ENCODE results near the gene MFGE8.

MFGE8 gene

DNA sequence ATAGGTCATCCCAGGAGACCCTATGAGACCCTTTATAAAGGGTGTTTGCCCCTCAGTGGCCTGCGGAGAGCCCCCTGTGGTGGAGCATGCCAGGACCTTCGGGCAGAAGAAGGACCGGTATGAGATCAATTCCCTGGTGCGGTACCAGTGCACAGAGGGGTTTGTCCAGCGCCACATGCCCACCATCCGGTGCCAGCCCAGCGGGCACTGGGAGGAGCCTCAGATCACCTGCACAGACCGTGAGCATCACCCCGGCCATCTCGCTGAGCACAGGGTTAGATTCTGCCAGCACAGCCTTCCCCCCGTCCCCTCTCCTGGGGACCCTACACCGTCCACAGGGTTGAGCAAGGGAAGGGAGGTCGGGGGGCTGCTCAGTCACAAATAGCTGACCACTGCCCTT, 39.4 kb downstream of the MFGE8 start:
- TF ChIP-seq, protein P1, sequence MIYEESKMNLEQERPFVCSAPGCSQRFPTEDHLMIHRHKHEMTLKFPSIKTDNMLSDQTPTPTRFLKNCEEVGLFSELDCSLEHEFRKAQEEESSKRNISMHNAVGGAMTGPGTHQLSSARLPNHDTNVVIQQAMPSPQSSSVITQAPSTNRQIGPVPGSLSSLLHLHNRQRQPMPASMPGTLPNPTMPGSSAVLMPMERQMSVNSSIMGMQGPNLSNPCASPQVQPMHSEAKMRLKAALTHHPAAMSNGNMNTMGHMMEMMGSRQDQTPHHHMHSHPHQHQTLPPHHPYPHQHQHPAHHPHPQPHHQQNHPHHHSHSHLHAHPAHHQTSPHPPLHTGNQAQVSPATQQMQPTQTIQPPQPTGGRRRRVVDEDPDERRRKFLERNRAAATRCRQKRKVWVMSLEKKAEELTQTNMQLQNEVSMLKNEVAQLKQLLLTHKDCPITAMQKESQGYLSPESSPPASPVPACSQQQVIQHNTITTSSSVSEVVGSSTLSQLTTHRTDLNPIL (CRISPR knock-in tag; IDR thresholded peaks at IDR 0.05; ENCODE audit: low read depth), result no peak
- TF ChIP-seq SNAI2 (CRISPR knock-in tag; IDR thresholded peaks at IDR 0.05) (no peak), TSHZ2 (CRISPR knock-in tag; IDR thresholded peaks at IDR 0.05) (no peak), OSR1 (CRISPR knock-in tag; IDR thresholded peaks at IDR 0.05) (no peak), ZNF8 (CRISPR knock-in tag; IDR thresholded peaks at IDR 0.05) (no peak), ZNF70 (CRISPR knock-in tag; IDR thresholded peaks at IDR 0.05) (no peak), TOX (CRISPR knock-in tag; IDR thresholded peaks at IDR 0.05; ENCODE audit: borderline replicate concordance) (no peak), CSDC2 (CRISPR knock-in tag; IDR thresholded peaks at IDR 0.05) (no peak), ESRRG (CRISPR knock-in tag; IDR thresholded peaks at IDR 0.05) (no peak), ISL1 (CRISPR knock-in tag; IDR thresholded peaks at IDR 0.05) (no peak), GLIS3 (CRISPR knock-in tag; IDR thresholded peaks at IDR 0.05) (no peak), BACH2 (CRISPR knock-in tag; IDR thresholded peaks at IDR 0.05; ENCODE audit: borderline replicate concordance) (no peak), RARB (CRISPR knock-in tag; IDR thresholded peaks at IDR 0.05) (no peak), ZNF565 (CRISPR knock-in tag; conservative IDR thresholded peaks at IDR 0.05; ENCODE audit: low read depth) (no peak), CSRNP3 (CRISPR knock-in tag; IDR thresholded peaks at IDR 0.05) (no peak), ZFP30 (CRISPR knock-in tag; IDR thresholded peaks at IDR 0.05) (no peak), TCF4 (CRISPR knock-in tag; IDR thresholded peaks at IDR 0.05; ENCODE audit: borderline replicate concordance) (no peak), ZFP3 (CRISPR knock-in tag; IDR thresholded peaks at IDR 0.05) (no peak)
- TF ChIP-seq, protein P2, sequence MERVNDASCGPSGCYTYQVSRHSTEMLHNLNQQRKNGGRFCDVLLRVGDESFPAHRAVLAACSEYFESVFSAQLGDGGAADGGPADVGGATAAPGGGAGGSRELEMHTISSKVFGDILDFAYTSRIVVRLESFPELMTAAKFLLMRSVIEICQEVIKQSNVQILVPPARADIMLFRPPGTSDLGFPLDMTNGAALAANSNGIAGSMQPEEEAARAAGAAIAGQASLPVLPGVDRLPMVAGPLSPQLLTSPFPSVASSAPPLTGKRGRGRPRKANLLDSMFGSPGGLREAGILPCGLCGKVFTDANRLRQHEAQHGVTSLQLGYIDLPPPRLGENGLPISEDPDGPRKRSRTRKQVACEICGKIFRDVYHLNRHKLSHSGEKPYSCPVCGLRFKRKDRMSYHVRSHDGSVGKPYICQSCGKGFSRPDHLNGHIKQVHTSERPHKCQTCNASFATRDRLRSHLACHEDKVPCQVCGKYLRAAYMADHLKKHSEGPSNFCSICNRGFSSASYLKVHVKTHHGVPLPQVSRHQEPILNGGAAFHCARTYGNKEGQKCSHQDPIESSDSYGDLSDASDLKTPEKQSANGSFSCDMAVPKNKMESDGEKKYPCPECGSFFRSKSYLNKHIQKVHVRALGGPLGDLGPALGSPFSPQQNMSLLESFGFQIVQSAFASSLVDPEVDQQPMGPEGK (CRISPR knock-in tag; IDR thresholded peaks at IDR 0.05; ENCODE audit: borderline replicate concordance), result no peak
- ATAC-seq, result no peak

DNA sequence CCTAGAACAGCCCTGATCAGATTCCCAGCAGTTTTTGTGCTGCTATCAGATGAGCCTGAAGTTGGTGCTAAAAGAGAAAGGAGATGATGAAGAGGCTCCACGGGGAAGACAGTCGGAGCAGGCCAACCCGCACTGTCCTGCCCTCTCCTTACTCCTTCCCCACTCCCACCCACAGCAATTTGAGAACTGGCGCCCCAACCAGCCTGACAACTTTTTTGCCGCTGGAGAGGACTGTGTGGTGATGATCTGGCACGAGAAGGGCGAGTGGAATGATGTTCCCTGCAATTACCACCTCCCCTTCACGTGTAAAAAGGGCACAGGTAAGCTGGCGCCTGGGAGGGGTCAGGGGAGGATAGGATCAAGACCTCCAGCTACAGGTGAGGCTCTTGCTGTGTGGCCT, 40.5 kb downstream of the MFGE8 start:
- no peak for TF ChIP-seq SNAI2 (CRISPR knock-in tag; IDR thresholded peaks at IDR 0.05)
- no peak for TF ChIP-seq CSRNP3 (CRISPR knock-in tag; IDR thresholded peaks at IDR 0.05)
- no peak for TF ChIP-seq PPARA (CRISPR knock-in tag; IDR thresholded peaks at IDR 0.05; ENCODE audit: borderline replicate concordance)
- no peak for TF ChIP-seq ZFP30 (CRISPR knock-in tag; IDR thresholded peaks at IDR 0.05)
- TF ChIP-seq GLIS3 (CRISPR knock-in tag; IDR thresholded peaks at IDR 0.05), result no peak
- TF ChIP-seq ZNF70 (CRISPR knock-in tag; IDR thresholded peaks at IDR 0.05), result no peak
- no peak for TF ChIP-seq CSDC2 (CRISPR knock-in tag; IDR thresholded peaks at IDR 0.05)
- no peak for TF ChIP-seq TSHZ2 (CRISPR knock-in tag; IDR thresholded peaks at IDR 0.05)
- no peak for TF ChIP-seq ARNTL (CRISPR knock-in tag; IDR thresholded peaks at IDR 0.05; ENCODE audit: borderline replicate concordance, low read depth)
- TF ChIP-seq ZNF565 (CRISPR knock-in tag; conservative IDR thresholded peaks at IDR 0.05; ENCODE audit: low read depth), result no peak
- TF ChIP-seq ZC3H10 (CRISPR knock-in tag; IDR thresholded peaks at IDR 0.05), result no peak
- TF ChIP-seq, protein P1 (CRISPR knock-in tag; IDR thresholded peaks at IDR 0.05; ENCODE audit: low read depth), result no peak
- no peak for TF ChIP-seq BACH2 (CRISPR knock-in tag; IDR thresholded peaks at IDR 0.05; ENCODE audit: borderline replicate concordance)
- no peak for TF ChIP-seq POU6F1 (CRISPR knock-in tag; IDR thresholded peaks at IDR 0.05; ENCODE audit: borderline replicate concordance, low read depth)
- TF ChIP-seq TCF4 (CRISPR knock-in tag; IDR thresholded peaks at IDR 0.05; ENCODE audit: borderline replicate concordance), result no peak
- no peak for TF ChIP-seq ISL1 (CRISPR knock-in tag; IDR thresholded peaks at IDR 0.05)
- ATAC-seq, result no peak

Data from SK-N-SH treated with all-trans-retinoic acid at 6 μM for 48 hours (cell line).